Dermis microvascular lymphatic vessel endothelial cell (primary cell): ENCODE measurements around the gene TRIM49D2. TPM values are rescaled to one million over a fixed set of nuclear protein-coding genes. Genes with fewer than 3 reads are reported as not detected.
"Not testable (repeated sequence)": the region's sequence is repeated elsewhere in the genome, so short reads cannot be mapped to it uniquely, and the experiment has no call there.

Experiments
- DNase-seq, 2 donors: peaks; one replicate each; pipeline versions ENCODE4 v3.0.0 to v3.0.0-alpha.2; 2010; ENCODE audit warnings: low read depth in 2 of 2
- total RNA-seq: library from RNA; depleted of rRNA; stranded (reverse); fragments of >200 nt; gene quantifications from 2 replicates; pipeline ENCODE4 v1.2.1, GENCODE V29; 2014

The TRIM49D2 gene, protein sequence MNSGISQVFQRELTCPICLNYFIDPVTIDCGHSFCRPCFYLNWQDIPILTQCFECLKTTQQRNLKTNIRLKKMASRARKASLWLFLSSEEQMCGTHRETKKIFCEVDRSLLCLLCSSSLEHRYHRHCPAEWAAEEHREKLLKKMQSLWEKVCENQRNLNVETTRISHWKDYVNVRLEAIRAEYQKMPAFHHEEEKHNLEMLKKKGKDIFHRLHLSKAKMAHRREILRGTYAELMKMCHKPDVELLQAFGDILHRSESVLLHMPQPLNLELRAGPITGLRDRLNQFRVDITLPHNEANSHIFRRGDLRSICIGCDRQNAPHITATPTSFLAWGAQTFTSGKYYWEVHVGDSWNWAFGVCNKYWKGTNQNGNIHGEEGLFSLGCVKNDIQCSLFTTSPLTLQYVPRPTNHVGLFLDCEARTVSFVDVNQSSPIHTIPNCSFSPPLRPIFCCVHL
- not detected in 2 replicates for total RNA-seq

DNA sequence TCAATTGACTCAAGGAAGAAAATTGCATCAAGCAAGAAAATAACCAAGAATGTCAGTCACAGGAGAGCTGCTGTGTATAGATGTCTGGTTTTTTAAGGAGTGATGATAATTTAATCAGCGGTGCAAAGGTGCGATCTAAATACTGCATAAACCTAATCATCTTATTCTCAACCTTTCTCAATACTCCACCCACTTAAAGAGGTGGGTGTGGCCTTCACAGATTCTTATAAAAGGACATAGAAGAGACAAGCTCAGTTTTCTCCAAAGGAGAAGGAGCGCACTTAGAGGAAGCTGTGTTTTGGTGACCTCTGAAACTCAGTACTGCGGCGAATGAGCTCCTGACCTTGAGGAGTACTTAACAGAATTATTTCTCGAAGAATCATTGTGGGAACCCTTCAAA is at the start of gene TRIM49D2:
TSS of gene TRIM49D2 (plus strand) at position 301 of the 400 bp plus-strand sequence. CDS start 2,698 bp downstream, outside the sequence.
- not testable (repeated sequence) for DNase-seq

DNA sequence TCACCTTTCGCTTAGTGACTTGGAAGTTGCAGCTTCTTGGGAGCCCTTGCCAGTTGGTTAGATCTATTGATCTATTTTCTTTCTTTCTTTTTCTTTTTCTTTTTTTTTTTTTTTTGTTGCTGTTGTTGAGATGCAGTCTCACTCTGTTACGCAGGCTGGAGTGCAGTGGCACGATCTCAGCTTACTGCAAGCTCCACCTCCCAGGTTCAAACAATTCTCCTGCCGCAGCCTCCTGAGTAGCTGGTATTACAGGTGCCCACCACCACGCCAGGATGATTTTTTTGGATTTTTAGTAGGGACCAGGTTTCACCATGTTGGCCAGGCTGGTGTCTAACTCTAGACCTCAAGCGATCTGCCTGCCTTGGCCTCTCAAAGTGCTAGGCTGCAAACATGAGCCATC is 46.4 kb upstream of the TRIM49D2 start:
- DNase-seq = not testable (repeated sequence)

DNA sequence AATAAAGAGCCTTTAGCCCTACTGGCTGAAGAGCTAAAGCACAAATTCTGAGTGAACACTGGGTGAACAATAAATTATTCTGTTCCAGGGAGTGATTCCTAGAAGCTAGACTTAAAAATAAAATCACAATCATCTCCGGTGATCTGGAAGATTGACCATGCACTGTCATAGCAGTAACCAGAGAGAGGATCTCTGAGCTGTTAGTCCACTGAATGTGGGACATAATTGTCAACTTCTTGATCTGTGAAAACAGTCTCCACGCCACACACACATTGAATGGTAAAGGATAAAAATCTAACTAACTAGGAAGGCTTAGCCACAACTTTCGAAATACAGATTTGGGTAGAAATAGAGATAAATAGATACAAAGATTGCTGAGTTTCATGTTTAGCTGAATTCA is 30.6 kb upstream of the TRIM49D2 start:
- not testable (repeated sequence) for DNase-seq

DNA sequence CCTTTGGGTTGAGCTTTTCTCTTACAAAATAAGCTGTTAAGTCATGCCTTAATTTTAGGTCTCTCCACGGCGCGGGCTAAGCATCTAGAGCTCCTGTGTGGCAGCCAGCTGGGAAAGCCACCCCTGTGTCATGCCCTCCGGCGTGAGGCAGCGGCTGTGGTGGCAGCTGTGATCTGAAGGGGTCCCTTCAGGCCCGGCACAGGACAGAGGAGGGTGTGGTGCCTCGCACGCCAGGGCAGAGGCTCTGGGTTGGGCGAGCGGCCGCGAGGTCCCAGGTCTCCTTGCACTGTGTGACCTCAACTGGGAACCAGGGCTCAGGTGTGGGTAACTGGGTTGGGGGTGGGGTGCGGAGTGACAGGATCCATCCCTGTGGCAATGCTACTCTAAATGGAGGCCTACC is 23.1 kb upstream of the TRIM49D2 start:
- DNase-seq = not testable (repeated sequence)

DNA sequence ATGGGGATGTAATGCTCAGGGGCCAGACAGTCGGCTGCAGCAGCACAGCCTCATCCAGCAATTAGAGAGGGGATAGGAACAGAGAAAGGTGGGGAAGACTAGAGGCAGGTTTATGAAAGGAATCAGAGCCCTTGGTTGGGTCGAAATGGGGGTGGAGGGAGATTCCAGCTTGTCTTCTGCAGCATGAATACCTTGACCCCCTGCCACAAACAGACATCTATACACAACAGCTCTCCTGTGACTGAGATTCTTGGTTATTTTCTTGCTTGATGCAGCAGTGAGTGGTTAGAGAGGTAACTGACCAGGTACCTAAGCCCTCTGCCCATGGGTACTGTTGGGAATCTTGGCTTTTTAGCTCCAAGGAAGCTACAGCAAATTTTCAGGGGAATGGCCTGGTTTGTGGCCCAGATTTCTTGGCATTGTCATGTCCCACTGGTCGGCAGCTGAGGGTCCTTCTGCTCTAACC is 1.6 kb upstream of the TRIM49D2 start, which contains the start of gene TRIM49D1:
TSS of gene TRIM49D1 (minus strand) at position 51 of the 466 bp plus-strand sequence. CDS start 4,535 bp downstream, outside the sequence.
- DNase-seq = no peak

DNA sequence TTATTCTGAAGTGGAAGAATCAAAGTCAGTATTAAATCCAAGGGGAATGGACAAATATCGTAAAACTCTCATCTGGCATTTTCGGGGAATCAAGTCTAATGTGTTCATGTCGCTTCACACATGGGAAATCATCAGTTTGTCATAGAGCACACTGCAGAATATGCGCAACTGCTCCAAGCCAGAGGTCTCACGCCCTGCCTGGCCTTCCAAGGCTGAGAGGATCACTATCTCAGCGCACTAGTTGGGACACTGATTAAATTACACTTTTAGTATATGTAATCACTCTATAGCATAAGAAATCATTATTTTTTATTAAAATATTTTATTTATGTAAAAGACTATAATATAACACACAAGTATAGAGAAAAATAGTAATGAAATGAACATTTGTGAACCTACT is 37.0 kb downstream of the TRIM49D2 start:
- not testable (repeated sequence) for DNase-seq

DNA sequence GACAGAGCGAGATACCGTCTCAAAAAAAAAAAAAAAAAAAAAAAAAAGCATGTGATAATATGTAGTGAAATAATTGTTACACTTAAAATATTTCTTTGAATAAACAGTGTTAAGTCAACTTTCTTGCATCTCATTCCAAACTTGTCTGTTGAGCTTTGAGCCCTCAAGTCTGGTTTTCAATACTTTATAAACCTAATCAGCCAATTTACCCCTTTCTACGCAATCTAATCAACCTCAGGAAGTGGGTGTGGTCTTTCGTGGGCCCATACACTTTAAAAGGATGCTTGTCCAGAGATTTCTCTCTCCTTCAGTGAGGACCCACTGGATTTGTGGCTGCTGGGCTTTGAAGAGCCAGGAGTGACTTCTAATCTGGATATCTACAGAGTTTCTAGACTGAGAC is 41.9 kb downstream of the TRIM49D2 start, which contains the start of gene TRIM64:
TSS of gene TRIM64 (plus strand) at position 301 of the 400 bp plus-strand sequence. CDS start 2,467 bp downstream, outside the sequence.
- not testable (repeated sequence) for DNase-seq

Other genes starting within 250 kb of the TRIM49D2 start
- not detected in 2 replicates for gene TRIM77, start 213.8 kb upstream of the TRIM49D2 start, total RNA-seq
- gene TRIM49, start 115.5 kb upstream of the TRIM49D2 start, total RNA-seq = not detected in 2 replicates
- gene TRIM64B, start 45.6 kb upstream of the TRIM49D2 start, total RNA-seq = under 0.01 TPM in 1 of 2 replicates, not detected in the other
- gene TRIM49D1, start 1.8 kb upstream of the TRIM49D2 start, total RNA-seq = not detected in 2 replicates
- gene TRIM64, start 42.0 kb downstream of the TRIM49D2 start, total RNA-seq = not detected in 2 replicates
- gene TRIM49C, start 107.0 kb downstream of the TRIM49D2 start, total RNA-seq = not detected in 2 replicates
- gene UBTFL1, start 161.9 kb downstream of the TRIM49D2 start, total RNA-seq = not detected in 2 replicates
- 0.26 and 0.51 TPM in 2 replicates for gene NAALAD2, start 210.6 kb downstream of the TRIM49D2 start, total RNA-seq